Sigmoid colon (tissue), 4 donors: ENCODE measurements around the gene SPEF1.

ENCODE experiments used
- CTCF ChIP-seq, 4 experiments: fragments of 450-650 bp in 3 of 4; fragments of 200-600 bp in 1 of 4; IDR thresholded peaks; one replicate each; pipeline ENCODE4 v1.5.1; 2016 to 2019; ENCODE audit warnings: antibody characterized with exemption in 4 of 4, mild to moderate bottlenecking in 3 of 4, moderate library complexity in 2 of 4
- EP300 ChIP-seq, 4 donors: sonication (generic); formaldehyde crosslinking; IDR thresholded peaks; one replicate each; pipeline ENCODE4 v1.6.1; 2017; ENCODE audit warnings: antibody characterized with exemption in 4 of 4
- POLR2A ChIP-seq, 2 donors: fragments of 450-650 bp; IDR thresholded peaks; one replicate each; pipeline ENCODE4 v1.6.1; 2016; ENCODE audit warnings: antibody characterized with exemption in 2 of 2, mild to moderate bottlenecking in 2 of 2, moderate library complexity in 2 of 2
- POLR2AphosphoS5 ChIP-seq, 4 donors: sonication (generic); formaldehyde crosslinking; IDR thresholded peaks; one replicate each; pipeline ENCODE4 v1.6.1; 2017; ENCODE audit warnings: antibody characterized with exemption in 4 of 4

- TF ChIP-seq CTCF (IDR thresholded peaks at IDR 0.05) (no peak), POLR2A (IDR thresholded peaks at IDR 0.05) (no peak), EP300 (IDR thresholded peaks at IDR 0.05) (no peak), POLR2AphosphoS5 (IDR thresholded peaks at IDR 0.05) (no peak)
Observed at GRCh38 chr20:3821996-3822395, 40.7 kb upstream of the SPEF1 start.
